Fibroblast of lung (primary cell): ENCODE data around the gene PPP1R3C. TPM values are rescaled to one million over a fixed set of nuclear protein-coding genes. Genes with fewer than 3 reads are reported as not detected.

Experiments used
- DNase-seq, 2 donors: peaks; one replicate each; pipeline versions ENCODE4 v3.0.0 to v3.0.0-alpha.2; 2010; ENCODE audit warnings: low read depth in 2 of 2
- H2AFZ ChIP-seq: 2 replicates; pipeline ENCODE4 v1.5.1; 2012; ENCODE audit warnings: low read length, control low read depth, inconsistent platforms
- H3K27ac ChIP-seq: 2 replicates; pipeline ENCODE4 v1.5.1; 2011; ENCODE audit warnings: low read length, control low read depth; ENCODE audit not compliant: insufficient read depth
- H3K27me3 ChIP-seq: 2 replicates; pipeline ENCODE4 v1.5.1; 2011; ENCODE audit warnings: mild to moderate bottlenecking, low read length; ENCODE audit not compliant: control insufficient read depth, insufficient read depth
- H3K36me3 ChIP-seq: 2 replicates; pipeline ENCODE4 v1.5.1; 2011; ENCODE audit warnings: low read length; ENCODE audit not compliant: control insufficient read depth, insufficient read depth
- H3K4me1 ChIP-seq: 2 replicates; pipeline ENCODE4 v1.5.1; 2011; ENCODE audit warnings: low read length; ENCODE audit not compliant: control insufficient read depth, insufficient read depth; ENCODE audit errors: extremely low read depth
- H3K4me2 ChIP-seq: 2 replicates; pipeline ENCODE4 v1.5.1; 2011; ENCODE audit warnings: low read length, control low read depth; ENCODE audit not compliant: insufficient read depth; ENCODE audit errors: extremely low read depth
- H3K4me3 ChIP-seq, 4 experiments: fragments of 200-600 bp in 1 of 4; sonication (generic) in 1 of 4; replicated peaks in 1 of 4; 2 replicates each; pipeline ENCODE4 v1.5.1; 2011 to 2016; ENCODE audit warnings: low read length in 4 of 4, low read depth in 3 of 4, mild to moderate bottlenecking in 3 of 4, control low read depth in 2 of 4, inconsistent platforms in 1 of 4, mixed read lengths in 1 of 4; ENCODE audit not compliant: insufficient read depth in 1 of 4; ENCODE audit errors: control extremely low read depth in 1 of 4
- H3K79me2 ChIP-seq: 2 replicates; pipeline ENCODE4 v1.5.1; 2012; ENCODE audit warnings: mild to moderate bottlenecking, low read length, inconsistent platforms; ENCODE audit not compliant: control insufficient read depth, insufficient read depth
- H3K9ac ChIP-seq: 2 replicates; pipeline ENCODE4 v1.5.1; 2011; ENCODE audit warnings: mild to moderate bottlenecking, low read length, control low read depth; ENCODE audit not compliant: insufficient read depth
- H3K9me3 ChIP-seq: 2 replicates; pipeline ENCODE4 v1.5.1; 2012; ENCODE audit warnings: low read depth, low read length; ENCODE audit not compliant: control insufficient read depth, insufficient read depth
- H4K20me1 ChIP-seq: 2 replicates; pipeline ENCODE4 v1.5.1; 2011; ENCODE audit warnings: low read length; ENCODE audit not compliant: control insufficient read depth, insufficient read depth; ENCODE audit errors: extremely low read depth
- CTCF ChIP-seq, 2 donors: IDR thresholded peaks in 1 of 2; conservative IDR thresholded peaks in 1 of 2; 1 replicate in 1 of 2; 2 replicates in 1 of 2; pipeline ENCODE4 v1.5.1; 2011 to 2012; ENCODE audit warnings: low read length in 2 of 2, control low read depth in 1 of 2, inconsistent platforms in 1 of 2, low read depth in 1 of 2, mild to moderate bottlenecking in 1 of 2
- EZH2 ChIP-seq: IDR thresholded peaks from 2 replicates; pipeline ENCODE4 v1.5.1; 2012; ENCODE audit warnings: low read length, control low read depth, mild to moderate bottlenecking; ENCODE audit errors: missing control alignments
- polyA plus RNA-seq, 2 donors: library from polyadenylated mRNA; depleted of rRNA in 1 of 2; stranded (reverse) in 1 of 2; unstranded in 1 of 2; fragments of >200 nt; gene quantifications; 2 replicates each; pipeline ENCODE4 v1.2.1, GENCODE V29; 2011 to 2012; ENCODE audit warnings: missing spikeins in 1 of 2
- total RNA-seq: library from RNA; depleted of rRNA; stranded (reverse); fragments of >200 nt; gene quantifications from 2 replicates; pipeline ENCODE4 v1.2.1, GENCODE V29; 2014

The PPP1R3C gene
- total and polyA plus RNA-seq, 2 donors (not counting 1 experiment from before 2014, with no cell fraction given): 67.8 to 125 TPM

- no peak overlapping the region for H3K27ac ChIP-seq
- H3K9me3 ChIP-seq: no peaks in the 10 kb centered on the region
- no peak overlapping the region for H3K4me2 ChIP-seq
- TF ChIP-seq CTCF (conservative IDR thresholded peaks at IDR 0.05 in 1 of 2, IDR thresholded peaks at IDR 0.05 in 1 of 2; ENCODE audit: low read depth in 1 of 2, low read length in 2 of 2) (no peak), EZH2 (no peak)
- no peak for DNase-seq
- no peak overlapping the region for H3K4me3 ChIP-seq
- H3K79me2 ChIP-seq: no peaks in the 10 kb centered on the region
- H4K20me1 ChIP-seq: no peaks in the 10 kb centered on the region
- no peaks in the 10 kb centered on the region for H3K27me3 ChIP-seq
- no peak overlapping the region for H3K9ac ChIP-seq
- H3K4me1 ChIP-seq: no peaks in the 10 kb centered on the region
- H2AFZ ChIP-seq: no peak overlapping the region
- H3K36me3 ChIP-seq: no peaks in the 10 kb centered on the region
These were observed 10.3 kb downstream of the PPP1R3C start for GRCh38 chr10:91622601-91623000.

- DNase-seq: peak in 1 of 2 donors; percentile 50
- no peak for TF ChIP-seq CTCF (conservative IDR thresholded peaks at IDR 0.05 in 1 of 2, IDR thresholded peaks at IDR 0.05 in 1 of 2; ENCODE audit: low read depth in 1 of 2, low read length in 2 of 2)
- no peak for TF ChIP-seq EZH2
- Histone ChIP-seq H3K4me3 (no peak overlapping the region), H3K4me1 (peaks cover 4% of the 10 kb centered on the region), H3K79me2 (no peaks in the 10 kb centered on the region), H4K20me1 (no peaks in the 10 kb centered on the region), H3K36me3 (no peaks in the 10 kb centered on the region), H3K4me2 (no peak overlapping the region), H3K27ac (no peak overlapping the region), H3K9ac (no peak overlapping the region), H2AFZ (no peak overlapping the region), H3K27me3 (no peaks in the 10 kb centered on the region), H3K9me3 (no peaks in the 10 kb centered on the region)
These were observed 11.3 kb downstream of the PPP1R3C start for GRCh38 chr10:91621483-91622113.

GRCh38 chr10:91617072-91617609 is 15.7 kb downstream of the PPP1R3C start:
- H3K4me2 ChIP-seq: peak overlapping the region; percentile 38
- no peak overlapping the region for H3K9ac ChIP-seq
- peak overlapping the region; percentile 46 for H3K27ac ChIP-seq
- peaks cover 15% of the 10 kb centered on the region for H3K4me1 ChIP-seq
- no peaks in the 10 kb centered on the region for H3K36me3 ChIP-seq
- H2AFZ ChIP-seq: peak overlapping the region; percentile 6
- no peaks in the 10 kb centered on the region for H3K27me3 ChIP-seq
- TF ChIP-seq CTCF (conservative IDR thresholded peaks at IDR 0.05 in 1 of 2, IDR thresholded peaks at IDR 0.05 in 1 of 2; ENCODE audit: low read depth in 1 of 2, low read length in 2 of 2) (no peak), EZH2 (no peak)
- H3K4me3 ChIP-seq: no peak overlapping the region
- H3K9me3 ChIP-seq: no peaks in the 10 kb centered on the region
- DNase-seq: peak; percentile 93 to 96
- H3K79me2 ChIP-seq: no peaks in the 10 kb centered on the region
- H4K20me1 ChIP-seq: no peaks in the 10 kb centered on the region
